H1 (cell line): ENCODE data around the gene RAMP3. TPM values are rescaled to one million over a fixed set of nuclear protein-coding genes. Genes with fewer than 3 reads are reported as not detected.

Experiments
- CTCF ChIA-PET: fragments of 300-600 bp; sonication (Branson Sonifier 250); formaldehyde crosslinking; loops from one replicate; lab custom pipeline; 2021; ENCODE audit not compliant: partially characterized antibody; lab: Charles Lee
- POLR2A ChIA-PET: fragments of 300-600 bp; sonication (Branson Sonifier 250); formaldehyde crosslinking; loops from one replicate; lab custom pipeline; 2021; ENCODE audit warnings: inconsistent platforms; ENCODE audit not compliant: partially characterized antibody; lab: Charles Lee
- DNase-seq, 2 experiments: peaks; one replicate each; pipeline versions ENCODE4 v3.0.0 to v3.0.0-alpha.2; 2010 to 2022; ENCODE audit warnings: low spot score in 2 of 2, low read depth in 1 of 2, mixed read lengths in 1 of 2
- FAIRE-seq: peaks from 2 replicates; lab custom pipeline; 2011; peaks lifted over from hg19 to GRCh38; lab: Jason Lieb, UNC
- H2AFZ ChIP-seq: 2 replicates; pipeline ENCODE4 v1.8.1; 2012; ENCODE audit warnings: low read length, inconsistent platforms
- H2AK5ac ChIP-seq: 2 replicates; pipeline ENCODE4 v1.6.1; 2013; ENCODE audit warnings: low read depth, low read length
- H2BK120ac ChIP-seq: replicated peaks from 2 replicates; pipeline ENCODE3; 2013; ENCODE audit warnings: low read depth, low read length, inconsistent platforms
- H2BK12ac ChIP-seq: 2 replicates; pipeline ENCODE4 v1.6.1; 2013; ENCODE audit warnings: low read depth, low read length
- H2BK15ac ChIP-seq: 2 replicates; pipeline ENCODE4 v1.6.1; 2013; ENCODE audit warnings: low read length
- H2BK20ac ChIP-seq: 2 replicates; pipeline ENCODE4 v1.6.1; 2013; ENCODE audit warnings: low read length
- H2BK5ac ChIP-seq: 2 replicates; pipeline ENCODE4 v1.6.1; 2013; ENCODE audit warnings: low read depth, low read length
- H3K14ac ChIP-seq: 2 replicates; pipeline ENCODE4 v1.6.1; 2013; ENCODE audit warnings: inconsistent platforms; ENCODE audit not compliant: insufficient read length
- H3K18ac ChIP-seq: 2 replicates; pipeline ENCODE4 v1.6.1; 2013; ENCODE audit warnings: low read length; ENCODE audit errors: extremely low read depth
- H3K23ac ChIP-seq: 2 replicates; pipeline ENCODE4 v1.6.1; 2013; ENCODE audit warnings: inconsistent platforms; ENCODE audit not compliant: insufficient read length
- H3K23me2 ChIP-seq: 2 replicates; pipeline ENCODE4 v1.6.1; 2013; ENCODE audit warnings: low read depth, low read length
- H3K27ac ChIP-seq: 2 replicates; pipeline ENCODE4 v1.6.1; 2011; ENCODE audit warnings: low read depth, low read length, inconsistent platforms
- H3K27me3 ChIP-seq, 4 experiments: replicated peaks in 1 of 4; 1 replicate in 1 of 4; 2 replicates in 3 of 4; pipeline versions ENCODE4 v1.6.1 to v1.8.1; 2011 to 2013; ENCODE audit warnings: low read length in 3 of 4, mild to moderate bottlenecking in 3 of 4, inconsistent platforms in 2 of 4, mixed read lengths in 2 of 4, moderate library complexity in 1 of 4; ENCODE audit not compliant: control insufficient read depth in 3 of 4, insufficient read depth in 3 of 4; ENCODE audit errors: extremely low read depth in 1 of 4
- H3K36me3 ChIP-seq, 4 experiments: 2 replicates each; pipeline versions ENCODE4 v1.6.1 to v1.8.1; 2011 to 2013; ENCODE audit warnings: mild to moderate bottlenecking in 4 of 4, low read length in 3 of 4, moderate library complexity in 2 of 4, control low read depth in 1 of 4, inconsistent platforms in 1 of 4; ENCODE audit not compliant: insufficient read depth in 4 of 4, control insufficient read depth in 2 of 4
- H3K4ac ChIP-seq: replicated peaks from 2 replicates; pipeline ENCODE3; 2013; ENCODE audit warnings: low read length, low read depth, mixed read lengths, inconsistent platforms; ENCODE audit not compliant: insufficient read length
- H3K4me1 ChIP-seq, 4 experiments: replicated peaks in 1 of 4; 1 replicate in 1 of 4; 2 replicates in 3 of 4; pipeline versions ENCODE4 v1.6.1 to v1.8.1; 2011 to 2013; ENCODE audit warnings: low read length in 3 of 4, inconsistent platforms in 2 of 4, mixed read lengths in 1 of 4; ENCODE audit not compliant: insufficient read depth in 4 of 4, control insufficient read depth in 3 of 4
- H3K4me2 ChIP-seq, 2 experiments: 2 replicates each; pipeline versions ENCODE4 v1.6.1 to v1.8.1; 2011 to 2013; ENCODE audit warnings: low read depth in 2 of 2, low read length in 2 of 2, control low read depth in 1 of 2, inconsistent platforms in 1 of 2, mild to moderate bottlenecking in 1 of 2; ENCODE audit not compliant: insufficient read depth in 1 of 2
- H3K4me3 ChIP-seq, 4 experiments: fragments of 200-600, 300-600 bp in 1 of 4; sonication (generic), shearing (Covaris generic), sonication (Bioruptor Twin) in 1 of 4; 2 replicates each; pipeline versions ENCODE4 v1.5.1 to v1.8.1; 2011 to 2016; ENCODE audit warnings: low read length in 4 of 4, low read depth in 3 of 4, control low read depth in 2 of 4, inconsistent platforms in 2 of 4, mild to moderate bottlenecking in 2 of 4, mixed read lengths in 1 of 4, moderate library complexity in 1 of 4; ENCODE audit not compliant: insufficient read depth in 2 of 4; ENCODE audit errors: extremely low read depth in 1 of 4
- H3K56ac ChIP-seq: replicated peaks from 2 replicates; pipeline ENCODE3; 2013; ENCODE audit warnings: low read depth, mild to moderate bottlenecking, mixed read lengths, low read length, inconsistent platforms; ENCODE audit not compliant: insufficient read length
- H3K79me1 ChIP-seq: 2 replicates; pipeline ENCODE4 v1.6.1; 2013; ENCODE audit warnings: low read depth, low read length, control low read depth
- H3K79me2 ChIP-seq, 2 experiments: 2 replicates each; pipeline versions ENCODE4 v1.6.1 to v1.8.1; 2012 to 2013; ENCODE audit warnings: low read length in 2 of 2, mild to moderate bottlenecking in 2 of 2, inconsistent platforms in 1 of 2; ENCODE audit not compliant: insufficient read depth in 2 of 2, control insufficient read depth in 1 of 2
- H3K9ac ChIP-seq, 4 experiments: replicated peaks in 1 of 4; 1 replicate in 1 of 4; 2 replicates in 3 of 4; pipeline versions ENCODE4 v1.6.1 to v1.8.1; 2011 to 2013; ENCODE audit warnings: low read depth in 3 of 4, low read length in 3 of 4, control low read depth in 2 of 4, mild to moderate bottlenecking in 2 of 4, moderate library complexity in 2 of 4, inconsistent platforms in 1 of 4; ENCODE audit errors: extremely low read depth in 1 of 4
- H3K9me3 ChIP-seq, 2 experiments: 2 replicates each; pipeline versions ENCODE4 v1.6.1 to v1.8.1; 2012 to 2013; ENCODE audit warnings: mild to moderate bottlenecking in 2 of 2, moderate library complexity in 2 of 2, control low read depth in 1 of 2, inconsistent platforms in 1 of 2, low read depth in 1 of 2, low read length in 1 of 2, mixed read lengths in 1 of 2; ENCODE audit not compliant: insufficient read depth in 2 of 2
- H4K20me1 ChIP-seq, 2 experiments: replicated peaks in 1 of 2; 2 replicates each; pipeline versions ENCODE3 to v1.8.1; 2011 to 2013; ENCODE audit warnings: inconsistent platforms in 2 of 2, low read length in 2 of 2, mild to moderate bottlenecking in 1 of 2; ENCODE audit not compliant: insufficient read depth in 2 of 2, control insufficient read depth in 1 of 2
- H4K5ac ChIP-seq: 2 replicates; pipeline ENCODE4 v1.6.1; 2013; ENCODE audit warnings: low read length, low read depth, mixed read lengths, inconsistent platforms; ENCODE audit not compliant: insufficient read length
- H4K8ac ChIP-seq: 2 replicates; pipeline ENCODE4 v1.8.0; 2013; ENCODE audit warnings: mild to moderate bottlenecking, moderate library complexity, low read length, inconsistent platforms; ENCODE audit not compliant: insufficient read depth; ENCODE audit errors: extremely low read depth
- H4K91ac ChIP-seq: replicated peaks from 2 replicates; pipeline ENCODE3; 2013; ENCODE audit warnings: low read length, mixed read lengths, inconsistent platforms; ENCODE audit not compliant: insufficient read length
- ASH2L ChIP-seq: fragments of 200-600, 300-600 bp; sonication (generic); IDR thresholded peaks from one replicate; pipeline ENCODE4 v1.7.1; 2017; ENCODE audit warnings: low read length
- CBX5 ChIP-seq: fragments of 300-800, 300-1000 bp; sonication (generic); IDR thresholded peaks from 2 replicates; pipeline ENCODE4 v1.7.1; 2016; ENCODE audit warnings: antibody characterized with exemption, low read length, low read depth
- CHD2 ChIP-seq: IDR thresholded peaks from 2 replicates; pipeline ENCODE4 v1.6.1; 2012; ENCODE audit warnings: low read length, improper control_type of control experiment
- EGR1 ChIP-seq: IDR thresholded peaks from 2 replicates; pipeline ENCODE4 v1.6.1; 2011; ENCODE audit warnings: low read depth, low read length, borderline replicate concordance
- EP300 ChIP-seq, 2 experiments: IDR thresholded peaks; 1 replicate in 1 of 2; 2 replicates in 1 of 2; pipeline ENCODE4 v1.6.1; 2011 to 2012; ENCODE audit warnings: low read depth in 2 of 2, low read length in 2 of 2, mild to moderate bottlenecking in 2 of 2, borderline replicate concordance in 1 of 2, inconsistent platforms in 1 of 2, moderate library complexity in 1 of 2
- JUND ChIP-seq: IDR thresholded peaks from 2 replicates; pipeline ENCODE4 v1.6.1; 2011; ENCODE audit warnings: mild to moderate bottlenecking, improper control_type of control experiment, low read length
- NANOG ChIP-seq: IDR thresholded peaks from 2 replicates; pipeline ENCODE4 v1.6.1; 2011; ENCODE audit warnings: low read length, low read depth, mild to moderate bottlenecking, inconsistent platforms; ENCODE audit not compliant: insufficient read depth, poor library complexity, severe bottlenecking
- NRF1 ChIP-seq: IDR thresholded peaks from 2 replicates; pipeline ENCODE4 v1.6.1; 2011; ENCODE audit warnings: mild to moderate bottlenecking, low read depth, low read length, improper control_type of control experiment
- POLR2A ChIP-seq, 2 experiments: IDR thresholded peaks; 1 replicate in 1 of 2; 2 replicates in 1 of 2; pipeline ENCODE4 v1.6.1; 2011; ENCODE audit warnings: low read depth in 2 of 2, low read length in 2 of 2, mild to moderate bottlenecking in 2 of 2; ENCODE audit errors: control extremely low read depth in 1 of 2
- RXRA ChIP-seq: IDR thresholded peaks from 2 replicates; pipeline ENCODE4 v1.6.1; 2011; ENCODE audit warnings: low read depth, mild to moderate bottlenecking, low read length, moderate library complexity; ENCODE audit not compliant: insufficient read depth
- SP1 ChIP-seq: IDR thresholded peaks from 2 replicates; pipeline ENCODE4 v1.6.1; 2011; ENCODE audit warnings: low read depth, low read length
- YY1 ChIP-seq: IDR thresholded peaks from 2 replicates; pipeline ENCODE4 v1.6.1; 2011; ENCODE audit warnings: low read depth, mild to moderate bottlenecking, low read length
- WGBS, 2 experiments: shearing (Covaris generic) in 1 of 2; methylation state at CpG; one replicate each; pipeline versions ENCODE4 v1.1.6 to v1.1.7; 2013 to 2015; ENCODE audit warnings: low lambda C conversion rate in 2 of 2, mixed read lengths in 2 of 2, inconsistent platforms in 1 of 2, low coverage in 1 of 2, missing lambda C conversion rate in 1 of 2; ENCODE audit not compliant: insufficient replicate concordance in 2 of 2, insufficient coverage in 1 of 2, insufficient read length in 1 of 2; ENCODE audit errors: extremely low coverage in 1 of 2, missing lambda C conversion rate in 1 of 2; 5-methylcytosine and 5-hydroxymethylcytosine counted together
- polyA plus RNA-seq, 7 experiments: library from polyadenylated mRNA; depleted of rRNA in 3 of 7; stranded (reverse) in 5 of 7; unstranded in 2 of 7; fragments of >200 nt in 5 of 7; fragments of 200-250 nt in 2 of 7; gene quantifications; 1 replicate in 5 of 7; 2 replicates in 1 of 7; 4 replicates in 1 of 7; pipeline versions ENCODE4 v1.2.1 to v1.2.3, GENCODE V29; 2011 to 2013; ENCODE audit warnings: missing spikeins in 2 of 7, mixed read lengths in 2 of 7
- total RNA-seq: library from RNA; stranded (reverse); fragmentation: NEBNext Ultra II Directional; extraction: Animal tissue kit (Norgen Biotek cat#: 25700); gene quantifications from 2 replicates; pipeline ENCODE4 v1.2.1, GENCODE V29; 2021

Gene RAMP3
- total and polyA plus RNA-seq, 2 of the 8 experiments (the other 6 are each of a cell fraction or from before 2014, with no cell fraction given) = 0.88 to 0.98 TPM

DNA sequence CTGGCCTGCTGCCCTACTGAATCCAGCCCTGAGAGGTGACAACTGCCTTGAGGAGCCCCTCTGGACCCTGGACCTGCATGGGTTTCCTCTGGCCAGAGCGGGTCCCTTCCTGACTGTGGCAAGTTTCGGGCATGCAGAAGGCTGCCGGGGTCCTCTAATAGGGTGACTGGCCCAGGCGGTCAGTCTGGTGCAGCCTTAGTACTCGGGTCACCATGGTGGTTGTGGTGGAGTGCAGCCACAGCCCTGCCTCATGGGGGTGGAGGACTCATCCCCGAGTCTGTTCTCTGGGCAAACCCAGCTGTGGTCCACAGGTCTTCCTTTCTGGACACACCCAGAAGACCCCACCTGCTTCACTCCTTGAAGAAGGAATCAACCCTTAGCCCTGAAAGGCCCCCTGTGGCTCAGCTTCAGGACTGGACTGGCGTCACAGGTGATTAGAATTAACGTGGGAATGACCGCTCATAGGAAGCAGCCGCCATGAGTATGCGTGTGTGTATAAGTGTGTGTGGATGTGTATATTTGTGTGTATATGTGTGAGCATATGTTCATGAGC lies 28.7 kb downstream of the RAMP3 start:
- H4K8ac ChIP-seq = no peak overlapping the region
- H3K23ac ChIP-seq = no peak overlapping the region
- no peak overlapping the region for H4K91ac ChIP-seq
- CTCF ChIA-PET = interaction anchor here (0.6 to 1.2 kb wide), 3 partner anchors 32 to 493 kb away, joined by 3 read pairs; no protein-coding TSS in a partner anchor
- H3K23me2 ChIP-seq = no peaks in the 10 kb centered on the region
- no peaks in the 10 kb centered on the region for H3K79me1 ChIP-seq
- FAIRE-seq (no peak), DNase-seq (no peak)
- no peak overlapping the region for H3K4me3 ChIP-seq
- H3K56ac ChIP-seq = no peak overlapping the region
- H3K9me3 ChIP-seq = no peaks in the 10 kb centered on the region
- no peak overlapping the region for H2BK120ac ChIP-seq
- no peak overlapping the region for H2BK5ac ChIP-seq
- H3K4me2 ChIP-seq = no peak overlapping the region
- no peaks in the 10 kb centered on the region for H3K36me3 ChIP-seq
- no peak overlapping the region for H4K5ac ChIP-seq
- no peaks in the 10 kb centered on the region for H3K27me3 ChIP-seq
- no peak overlapping the region for H3K4ac ChIP-seq
- H3K27ac ChIP-seq = no peak overlapping the region
- H3K9ac ChIP-seq = no peak overlapping the region
- H2BK20ac ChIP-seq = no peak overlapping the region
- no peaks in the 10 kb centered on the region for H3K4me1 ChIP-seq
- H3K79me2 ChIP-seq = no peaks in the 10 kb centered on the region
- TF ChIP-seq NANOG = no peak
- no peak for TF ChIP-seq EGR1
- TF ChIP-seq NRF1 = no peak
- TF ChIP-seq RXRA = no peak
- TF ChIP-seq CHD2 = no peak
- TF ChIP-seq YY1 = no peak
- TF ChIP-seq CBX5 = no peak
- no peak for TF ChIP-seq EP300 (IDR thresholded peaks at IDR 0.05; ENCODE audit: borderline replicate concordance in 1 of 2, low read depth in 2 of 2, low read length in 2 of 2)
- TF ChIP-seq ASH2L = no peak
- TF ChIP-seq JUND = no peak
- no peak for TF ChIP-seq POLR2A (IDR thresholded peaks at IDR 0.05; ENCODE audit: control extremely low read depth in 1 of 2, low read depth in 2 of 2, low read length in 2 of 2)
- TF ChIP-seq SP1 = no peak
- no peak overlapping the region for H2BK15ac ChIP-seq
- H3K14ac ChIP-seq = no peak overlapping the region
- POLR2A ChIA-PET = no interaction called here
- H2BK12ac ChIP-seq = no peak overlapping the region
- no peak overlapping the region for H2AFZ ChIP-seq
- no peaks in the 10 kb centered on the region for H4K20me1 ChIP-seq
- WGBS, 2 experiments = 84% methylated on average over 11 of the region's 11 CpGs; no CpG with 5 or more reads in 1 of the 2 experiments
- no peak overlapping the region for H2AK5ac ChIP-seq
- no peak overlapping the region for H3K18ac ChIP-seq
